Prostate gland (tissue), 2 donors: Measurements from ENCODE around the gene EPHA5.

Experiments used
- CTCF ChIP-seq, 4 experiments: fragments of 200-600 bp in 2 of 4; fragments of 450-650 bp in 2 of 4; sonication (generic) in 2 of 4; IDR thresholded peaks; 1 replicate in 3 of 4; 2 replicates in 1 of 4; pipeline ENCODE4 v1.5.1; 2016 to 2019; ENCODE audit warnings: antibody characterized with exemption in 4 of 4, mild to moderate bottlenecking in 2 of 4, moderate library complexity in 2 of 4
- POLR2A ChIP-seq: fragments of 450-650 bp; IDR thresholded peaks from one replicate; pipeline ENCODE4 v1.6.1; 2016; ENCODE audit warnings: antibody characterized with exemption, mild to moderate bottlenecking
- POLR2AphosphoS5 ChIP-seq: sonication (generic); formaldehyde crosslinking; IDR thresholded peaks from one replicate; pipeline ENCODE4 v1.6.1; 2017; ENCODE audit warnings: antibody characterized with exemption

DNA sequence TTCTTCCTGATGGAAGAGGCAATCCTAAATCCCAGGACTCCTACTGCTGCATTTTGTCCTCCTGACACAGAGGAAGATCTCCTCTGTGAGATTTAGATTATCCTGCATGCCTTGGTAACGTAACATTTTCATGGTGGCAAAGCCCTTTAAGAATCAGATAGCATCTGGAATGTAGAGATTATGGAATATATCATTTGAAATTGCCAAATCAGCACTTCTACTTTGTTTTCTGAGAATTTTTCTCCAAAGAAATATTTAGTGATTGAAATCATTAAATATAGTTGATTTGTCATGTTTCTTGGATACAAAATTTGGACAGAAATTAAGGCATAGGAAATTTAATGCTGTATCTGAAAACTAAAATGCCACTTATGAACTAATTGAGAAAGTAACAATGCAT, 326.9 kb downstream of the EPHA5 start:
- TF ChIP-seq CTCF (IDR thresholded peaks at IDR 0.05) (no peak), POLR2AphosphoS5 (no peak), POLR2A (no peak)
